ENCODE results near the gene CFAP57. TPM values are rescaled to one million over a fixed set of nuclear protein-coding genes. Genes with fewer than 3 reads are reported as not detected.

The CFAP57 gene
- total and polyA plus RNA-seq, 2 experiments from 2014 or later = 0.10 to 0.46 TPM

DNA sequence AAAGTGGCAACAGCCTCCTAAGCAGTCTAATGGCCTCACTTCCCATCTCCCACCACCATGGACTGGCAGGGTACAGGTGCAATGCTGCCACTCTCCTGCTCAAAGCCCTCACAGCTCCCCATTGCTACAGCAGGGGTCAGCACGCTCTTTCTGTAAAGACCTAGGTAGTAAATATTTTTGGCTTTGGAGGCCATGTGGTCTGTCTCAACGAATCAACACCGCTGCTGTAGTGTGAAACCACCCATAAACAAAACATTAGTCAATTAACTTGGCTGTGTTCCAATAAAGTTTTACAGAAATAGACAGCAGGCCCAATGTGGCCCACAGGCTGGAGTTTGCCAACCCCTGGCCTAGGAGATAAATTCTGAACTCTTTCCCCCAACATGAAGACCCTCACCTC is 53.0 kb downstream of the CFAP57 start:
- no peak for DNase-seq (ENCODE audit: low spot score)
- WGBS (ENCODE audit: low lambda C conversion rate, missing lambda C conversion rate) = 68% methylated on average over 3 of the region's 3 CpGs
- no peak overlapping the region for H3K4me2 ChIP-seq
- no peaks in the 10 kb centered on the region for H3K9me3 ChIP-seq (ENCODE audit: low read depth)
- no peaks in the 10 kb centered on the region for H3K79me2 ChIP-seq
- H3K36me3 ChIP-seq (replicated peaks; ENCODE audit: insufficient read depth, low read depth) = no peaks in the 10 kb centered on the region
- no peaks in the 10 kb centered on the region for H3K27me3 ChIP-seq
- TF ChIP-seq CTCF (IDR thresholded peaks at IDR 0.05; ENCODE audit: poor library complexity) = no peak
- TF ChIP-seq EZH2 (IDR thresholded peaks at IDR 0.05; ENCODE audit: borderline replicate concordance) = no peak
- no peak for TF ChIP-seq EZH2phosphoT487 (IDR thresholded peaks at IDR 0.05; ENCODE audit: low read depth, severe bottlenecking, unreplicated experiment)
- peaks cover 11% of the 10 kb centered on the region for H3K4me1 ChIP-seq (ENCODE audit: insufficient read depth)
- no peaks in the 10 kb centered on the region for H4K20me1 ChIP-seq (ENCODE audit: insufficient read depth, poor library complexity, severe bottlenecking)
- no peak overlapping the region for H2AFZ ChIP-seq
- H3K27ac ChIP-seq = no peak overlapping the region
- no peak overlapping the region for H3K4me3 ChIP-seq
- H3K9me2 ChIP-seq (replicated peaks; ENCODE audit: insufficient read depth) = no peaks in the 10 kb centered on the region

DNA sequence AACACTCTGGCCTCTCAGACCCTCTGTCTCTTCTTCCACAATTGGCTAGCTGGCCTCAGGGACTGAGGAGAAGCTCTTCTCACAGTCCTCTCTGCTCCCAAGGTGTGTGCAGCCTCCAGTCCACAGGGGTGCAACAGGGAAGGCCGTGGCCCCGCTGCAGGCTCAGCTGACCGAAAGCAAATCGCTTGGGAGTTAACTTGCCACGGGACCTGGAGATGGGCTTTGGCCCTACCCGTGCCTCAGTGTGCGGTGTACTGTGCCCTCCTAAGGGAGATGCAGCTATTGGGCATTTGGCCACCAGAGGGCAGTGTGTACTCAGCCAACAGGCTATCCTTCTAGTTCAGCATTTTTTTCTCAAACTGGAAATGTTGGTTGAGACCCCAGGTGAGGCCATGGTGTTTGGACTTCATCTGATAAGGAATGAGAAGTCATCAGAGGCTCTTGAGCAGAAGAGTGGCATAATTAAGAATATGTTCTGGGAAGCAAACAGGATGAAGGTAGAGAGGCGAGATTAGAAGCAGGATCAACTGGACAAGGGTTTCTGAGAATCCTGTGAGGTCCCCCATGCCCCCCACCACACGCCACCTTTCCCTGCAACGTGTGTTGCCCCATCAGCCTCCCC is 55.1 kb downstream of the CFAP57 start:
- Histone ChIP-seq H3K9me3 (ENCODE audit: low read depth) (no peaks in the 10 kb centered on the region), H3K27me3 (no peaks in the 10 kb centered on the region), H3K9me2 (replicated peaks; ENCODE audit: insufficient read depth) (no peaks in the 10 kb centered on the region), H2AFZ (no peak overlapping the region), H3K4me1 (ENCODE audit: insufficient read depth) (peaks cover 21% of the 10 kb centered on the region), H3K4me3 (no peak overlapping the region), H3K79me2 (no peaks in the 10 kb centered on the region), H3K4me2 (no peak overlapping the region), H4K20me1 (ENCODE audit: insufficient read depth, poor library complexity, severe bottlenecking) (no peaks in the 10 kb centered on the region), H3K27ac (peak overlapping the region; percentile 32), H3K36me3 (replicated peaks; ENCODE audit: insufficient read depth, low read depth) (no peaks in the 10 kb centered on the region)
- TF ChIP-seq EZH2phosphoT487 (IDR thresholded peaks at IDR 0.05; ENCODE audit: low read depth, severe bottlenecking, unreplicated experiment) = no peak
- TF ChIP-seq CTCF (IDR thresholded peaks at IDR 0.05; ENCODE audit: poor library complexity) = peak; percentile 94
- peak; percentile 92 for DNase-seq (ENCODE audit: low spot score)
- 18% methylated on average over 10 of the region's 10 CpGs for WGBS (ENCODE audit: low lambda C conversion rate, missing lambda C conversion rate)

- H3K27ac ChIP-seq = peak overlapping the region; percentile 7
Measured at GRCh38 chr1:43229826-43230780, 58.0 kb downstream of the CFAP57 start.

DNA sequence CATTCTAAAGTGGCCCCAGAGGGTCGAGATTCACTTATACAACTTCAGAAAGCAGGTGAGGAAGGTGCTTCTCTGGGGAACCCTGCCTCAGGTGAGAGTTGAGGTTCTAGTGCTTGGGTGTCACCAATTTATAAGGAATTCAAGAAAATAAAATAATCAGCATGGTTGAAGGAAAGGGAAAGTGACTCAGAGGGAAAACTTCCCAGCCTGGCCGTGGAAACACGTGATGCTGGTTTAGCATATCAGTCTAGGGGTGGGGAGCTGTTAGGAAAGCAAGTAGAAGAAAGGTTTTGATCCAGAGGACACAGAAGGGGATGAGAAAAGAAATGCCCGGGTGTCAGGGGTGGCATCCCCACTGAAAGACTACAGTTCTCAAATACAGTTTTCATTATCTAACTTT is 59.9 kb downstream of the CFAP57 start:
- peak; percentile 43 for DNase-seq (ENCODE audit: low spot score)
- Histone ChIP-seq H3K4me2 (no peak overlapping the region), H3K4me3 (no peak overlapping the region), H3K9me2 (replicated peaks; ENCODE audit: insufficient read depth) (no peaks in the 10 kb centered on the region), H3K9me3 (ENCODE audit: low read depth) (no peaks in the 10 kb centered on the region), H3K36me3 (replicated peaks; ENCODE audit: insufficient read depth, low read depth) (no peaks in the 10 kb centered on the region), H4K20me1 (ENCODE audit: insufficient read depth, poor library complexity, severe bottlenecking) (no peaks in the 10 kb centered on the region), H3K4me1 (ENCODE audit: insufficient read depth) (peaks cover 21% of the 10 kb centered on the region), H3K79me2 (no peaks in the 10 kb centered on the region), H2AFZ (no peak overlapping the region), H3K27me3 (no peaks in the 10 kb centered on the region), H3K27ac (peak overlapping the region; percentile 6)
- WGBS (ENCODE audit: low lambda C conversion rate, missing lambda C conversion rate) = 54% methylated on average over 4 of the region's 4 CpGs
- TF ChIP-seq EZH2 (IDR thresholded peaks at IDR 0.05; ENCODE audit: borderline replicate concordance) (no peak), CTCF (IDR thresholded peaks at IDR 0.05; ENCODE audit: poor library complexity) (no peak), EZH2phosphoT487 (IDR thresholded peaks at IDR 0.05; ENCODE audit: low read depth, severe bottlenecking, unreplicated experiment) (no peak)

More at GRCh38 chr1:43229826-43230780, 58.0 kb downstream of the CFAP57 start:
- no peaks in the 10 kb centered on the region for H3K36me3 ChIP-seq (replicated peaks; ENCODE audit: insufficient read depth, low read depth)
- H3K9me3 ChIP-seq (ENCODE audit: low read depth) = no peaks in the 10 kb centered on the region
- H3K4me3 ChIP-seq = no peak overlapping the region
- H3K27me3 ChIP-seq = no peaks in the 10 kb centered on the region
- no peak overlapping the region for H3K4me2 ChIP-seq
- no peaks in the 10 kb centered on the region for H4K20me1 ChIP-seq (ENCODE audit: insufficient read depth, poor library complexity, severe bottlenecking)
- H3K9me2 ChIP-seq (replicated peaks; ENCODE audit: insufficient read depth) = no peaks in the 10 kb centered on the region
- no peaks in the 10 kb centered on the region for H3K79me2 ChIP-seq
- WGBS (ENCODE audit: low lambda C conversion rate, missing lambda C conversion rate) = 69% methylated on average over 5 of the region's 6 CpGs
- peaks cover 21% of the 10 kb centered on the region for H3K4me1 ChIP-seq (ENCODE audit: insufficient read depth)
- H2AFZ ChIP-seq = no peak overlapping the region
- no peak for TF ChIP-seq EZH2phosphoT487 (IDR thresholded peaks at IDR 0.05; ENCODE audit: low read depth, severe bottlenecking, unreplicated experiment)
- no peak for DNase-seq (ENCODE audit: low spot score)
